ENCODE data around the gene STRA6. TPM values are rescaled to one million over a fixed set of nuclear protein-coding genes. Genes with fewer than 3 reads are reported as not detected.

The STRA6 gene
- total RNA-seq, 1 experiment from 2014 or later, result not detected

DNA sequence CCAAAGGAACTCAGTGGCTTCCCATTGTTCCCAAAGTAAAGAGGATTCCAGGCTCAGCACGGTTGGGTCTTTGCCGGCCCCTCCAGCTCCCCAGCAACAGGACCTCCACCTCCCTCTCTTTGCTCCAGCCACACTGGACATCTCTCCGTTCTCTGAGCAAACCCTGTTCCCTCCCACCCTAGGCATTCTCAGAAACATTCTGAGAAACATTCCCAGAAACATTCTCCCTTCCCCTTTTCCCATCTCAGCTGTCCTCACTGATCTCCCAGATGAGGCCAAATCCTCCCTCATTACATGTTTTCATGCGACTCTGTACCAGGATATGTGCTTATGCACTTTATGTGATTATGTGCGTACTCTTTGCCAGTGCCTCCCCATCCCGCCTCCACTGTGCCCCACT lies 47.7 kb upstream of the STRA6 start:
- H3K4me1 Mint-ChIP-seq (ENCODE audit: insufficient read depth, unreplicated experiment), result no peaks in the 10 kb centered on the region
- no peaks in the 10 kb centered on the region for H3K36me3 Mint-ChIP-seq (ENCODE audit: insufficient read depth, unreplicated experiment)
- intact Hi-C loops (cut with micrococcal nuclease), result no loop called here
- no peaks in the 10 kb centered on the region for H3K9me3 Mint-ChIP-seq (ENCODE audit: unreplicated experiment)
- TF ChIP-seq, protein P1, sequence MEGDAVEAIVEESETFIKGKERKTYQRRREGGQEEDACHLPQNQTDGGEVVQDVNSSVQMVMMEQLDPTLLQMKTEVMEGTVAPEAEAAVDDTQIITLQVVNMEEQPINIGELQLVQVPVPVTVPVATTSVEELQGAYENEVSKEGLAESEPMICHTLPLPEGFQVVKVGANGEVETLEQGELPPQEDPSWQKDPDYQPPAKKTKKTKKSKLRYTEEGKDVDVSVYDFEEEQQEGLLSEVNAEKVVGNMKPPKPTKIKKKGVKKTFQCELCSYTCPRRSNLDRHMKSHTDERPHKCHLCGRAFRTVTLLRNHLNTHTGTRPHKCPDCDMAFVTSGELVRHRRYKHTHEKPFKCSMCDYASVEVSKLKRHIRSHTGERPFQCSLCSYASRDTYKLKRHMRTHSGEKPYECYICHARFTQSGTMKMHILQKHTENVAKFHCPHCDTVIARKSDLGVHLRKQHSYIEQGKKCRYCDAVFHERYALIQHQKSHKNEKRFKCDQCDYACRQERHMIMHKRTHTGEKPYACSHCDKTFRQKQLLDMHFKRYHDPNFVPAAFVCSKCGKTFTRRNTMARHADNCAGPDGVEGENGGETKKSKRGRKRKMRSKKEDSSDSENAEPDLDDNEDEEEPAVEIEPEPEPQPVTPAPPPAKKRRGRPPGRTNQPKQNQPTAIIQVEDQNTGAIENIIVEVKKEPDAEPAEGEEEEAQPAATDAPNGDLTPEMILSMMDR (IDR thresholded peaks at IDR 0.05; ENCODE audit: unreplicated experiment), result no peak
- no TSS peak for BruUV-seq (replicated peaks)
- H3K27ac Mint-ChIP-seq (ENCODE audit: low read depth, unreplicated experiment), result no peak overlapping the region
- no peak overlapping the region for H3K4me3 Mint-ChIP-seq (ENCODE audit: unreplicated experiment)
- CTCF ChIA-PET, result interaction anchor here (1.0 to 1.4 kb wide), 3 partner anchors 14 to 196 kb away, joined by 3 read pairs; no protein-coding TSS in a partner anchor
- no peak for DNase-seq (ENCODE audit: unreplicated experiment)
- POLR2A ChIA-PET, result no interaction called here
- H3K27me3 Mint-ChIP-seq (ENCODE audit: insufficient read depth, unreplicated experiment), result peaks cover 19% of the 10 kb centered on the region

DNA sequence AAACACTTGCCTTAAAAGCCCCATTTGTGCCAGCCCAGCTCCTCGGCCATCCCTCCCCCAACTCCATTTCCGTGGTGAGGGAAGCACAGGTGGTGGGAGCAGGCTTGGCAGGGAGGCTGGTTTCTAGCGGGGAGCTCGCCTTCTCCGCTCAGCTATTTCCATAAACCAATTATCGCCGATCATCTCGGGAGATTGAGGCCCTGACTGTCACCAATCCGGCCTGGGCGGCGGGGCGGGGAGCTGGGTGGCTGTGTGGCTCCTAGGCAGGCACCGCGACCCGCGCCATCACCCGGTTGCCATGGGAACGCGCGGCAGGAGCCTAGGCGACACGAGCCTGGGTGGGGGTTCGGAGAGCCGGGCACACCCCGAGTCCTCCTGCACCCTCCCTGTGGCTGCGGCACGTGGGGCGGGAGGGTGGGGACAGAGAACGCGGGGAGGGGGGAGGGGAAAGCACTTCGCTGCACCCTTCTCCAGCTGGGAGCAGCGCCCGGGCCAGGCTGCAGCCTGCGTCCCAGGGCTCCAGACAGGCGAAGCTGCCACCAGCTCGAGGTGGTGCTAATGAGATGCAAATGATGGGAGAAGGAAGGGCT lies 42.9 kb upstream of the STRA6 start:
- H3K4me3 Mint-ChIP-seq (ENCODE audit: unreplicated experiment), result no peak overlapping the region
- ChIA-PET POLR2A (interaction anchor here (0.5 kb wide), 1 partner anchor 1645 kb away, joined by 3 read pairs; no protein-coding TSS in a partner anchor), CTCF (no interaction called here)
- no TSS peak for BruUV-seq (replicated peaks)
- peaks cover 16% of the 10 kb centered on the region for H3K4me1 Mint-ChIP-seq (ENCODE audit: insufficient read depth, unreplicated experiment)
- H3K9me3 Mint-ChIP-seq (ENCODE audit: unreplicated experiment), result no peaks in the 10 kb centered on the region
- H3K27ac Mint-ChIP-seq (ENCODE audit: low read depth, unreplicated experiment), result no peak overlapping the region
- intact Hi-C loops (cut with micrococcal nuclease), result no loop called here
- TF ChIP-seq, protein P1 (IDR thresholded peaks at IDR 0.05; ENCODE audit: unreplicated experiment), result no peak
- H3K36me3 Mint-ChIP-seq (ENCODE audit: insufficient read depth, unreplicated experiment), result no peaks in the 10 kb centered on the region
- H3K27me3 Mint-ChIP-seq (ENCODE audit: insufficient read depth, unreplicated experiment), result peaks cover 10% of the 10 kb centered on the region
- DNase-seq (ENCODE audit: unreplicated experiment), result no peak

DNA sequence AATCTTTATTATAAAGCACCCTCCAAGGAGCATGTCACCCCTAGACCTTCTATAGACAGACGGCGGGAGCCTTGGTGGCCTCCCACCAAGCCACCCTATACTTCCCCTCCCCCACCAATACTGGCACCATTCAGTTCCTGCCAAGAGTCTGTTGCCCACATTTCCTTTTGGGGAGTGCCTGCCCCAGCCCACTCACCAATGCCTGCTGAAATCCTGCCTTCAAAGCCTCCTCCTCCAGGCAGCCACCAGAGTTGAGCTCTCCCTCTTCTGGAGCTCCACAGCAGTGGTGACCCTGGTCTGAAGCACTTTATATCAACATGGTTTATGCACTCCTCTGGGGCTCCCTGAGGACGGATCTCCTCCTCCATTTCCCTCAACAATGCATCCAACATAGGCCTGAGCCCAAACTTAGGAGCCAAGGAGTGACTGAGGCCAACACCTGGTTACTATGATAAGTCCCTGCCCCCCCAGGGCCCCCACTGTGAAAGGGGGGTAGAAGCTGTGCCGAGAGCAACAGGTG lies 42.3 kb upstream of the STRA6 start:
- Mint-ChIP-seq H3K4me1 (ENCODE audit: insufficient read depth, unreplicated experiment) (peaks cover 21% of the 10 kb centered on the region), H3K36me3 (ENCODE audit: insufficient read depth, unreplicated experiment) (no peaks in the 10 kb centered on the region), H3K4me3 (ENCODE audit: unreplicated experiment) (no peak overlapping the region), H3K9me3 (ENCODE audit: unreplicated experiment) (no peaks in the 10 kb centered on the region), H3K27ac (ENCODE audit: low read depth, unreplicated experiment) (peak overlapping the region; percentile 29), H3K27me3 (ENCODE audit: insufficient read depth, unreplicated experiment) (peaks cover 4% of the 10 kb centered on the region)
- ChIA-PET CTCF (no interaction called here), POLR2A (interaction anchor here (0.5 kb wide), 1 partner anchor 1645 kb away, joined by 3 read pairs; no protein-coding TSS in a partner anchor)
- intact Hi-C loops (cut with micrococcal nuclease), result no loop called here
- DNase-seq (ENCODE audit: unreplicated experiment), result no peak
- BruUV-seq (replicated peaks), result no TSS peak
- TF ChIP-seq, protein P1 (IDR thresholded peaks at IDR 0.05; ENCODE audit: unreplicated experiment), result no peak

DNA sequence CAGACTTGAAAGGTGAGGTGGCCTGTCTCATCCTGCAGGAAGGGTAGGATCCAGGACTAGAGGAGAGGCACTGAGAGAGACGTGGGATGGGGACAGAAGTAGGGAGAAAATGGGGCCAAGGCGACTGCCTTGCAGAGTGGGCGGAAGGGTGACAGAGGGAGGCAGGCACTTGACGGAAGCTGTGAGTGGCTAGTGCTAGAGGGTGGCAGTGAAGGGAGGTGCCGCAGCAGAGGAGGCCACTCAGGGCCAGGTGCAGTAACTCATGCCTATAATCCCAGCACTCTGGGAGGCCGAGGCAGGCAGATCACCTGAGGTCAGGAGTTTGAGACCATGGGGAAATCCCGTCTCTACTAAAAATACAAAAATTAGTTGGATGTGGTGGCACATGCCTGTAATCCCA lies 40.8 kb upstream of the STRA6 start:
- ChIA-PET POLR2A (no interaction called here), CTCF (no interaction called here)
- no peak overlapping the region for H3K27ac Mint-ChIP-seq (ENCODE audit: low read depth, unreplicated experiment)
- H3K4me3 Mint-ChIP-seq (ENCODE audit: unreplicated experiment), result no peak overlapping the region
- TF ChIP-seq, protein P1 (IDR thresholded peaks at IDR 0.05; ENCODE audit: unreplicated experiment), result no peak
- intact Hi-C loops (cut with micrococcal nuclease), result no loop called here
- BruUV-seq (replicated peaks), result no TSS peak
- no peaks in the 10 kb centered on the region for H3K27me3 Mint-ChIP-seq (ENCODE audit: insufficient read depth, unreplicated experiment)
- DNase-seq (ENCODE audit: unreplicated experiment), result no peak
- no peaks in the 10 kb centered on the region for H3K9me3 Mint-ChIP-seq (ENCODE audit: unreplicated experiment)
- H3K36me3 Mint-ChIP-seq (ENCODE audit: insufficient read depth, unreplicated experiment), result no peaks in the 10 kb centered on the region
- H3K4me1 Mint-ChIP-seq (ENCODE audit: insufficient read depth, unreplicated experiment), result peaks cover 24% of the 10 kb centered on the region
